ENCODE results near the gene ATG9A.

Gene ATG9A

DNA sequence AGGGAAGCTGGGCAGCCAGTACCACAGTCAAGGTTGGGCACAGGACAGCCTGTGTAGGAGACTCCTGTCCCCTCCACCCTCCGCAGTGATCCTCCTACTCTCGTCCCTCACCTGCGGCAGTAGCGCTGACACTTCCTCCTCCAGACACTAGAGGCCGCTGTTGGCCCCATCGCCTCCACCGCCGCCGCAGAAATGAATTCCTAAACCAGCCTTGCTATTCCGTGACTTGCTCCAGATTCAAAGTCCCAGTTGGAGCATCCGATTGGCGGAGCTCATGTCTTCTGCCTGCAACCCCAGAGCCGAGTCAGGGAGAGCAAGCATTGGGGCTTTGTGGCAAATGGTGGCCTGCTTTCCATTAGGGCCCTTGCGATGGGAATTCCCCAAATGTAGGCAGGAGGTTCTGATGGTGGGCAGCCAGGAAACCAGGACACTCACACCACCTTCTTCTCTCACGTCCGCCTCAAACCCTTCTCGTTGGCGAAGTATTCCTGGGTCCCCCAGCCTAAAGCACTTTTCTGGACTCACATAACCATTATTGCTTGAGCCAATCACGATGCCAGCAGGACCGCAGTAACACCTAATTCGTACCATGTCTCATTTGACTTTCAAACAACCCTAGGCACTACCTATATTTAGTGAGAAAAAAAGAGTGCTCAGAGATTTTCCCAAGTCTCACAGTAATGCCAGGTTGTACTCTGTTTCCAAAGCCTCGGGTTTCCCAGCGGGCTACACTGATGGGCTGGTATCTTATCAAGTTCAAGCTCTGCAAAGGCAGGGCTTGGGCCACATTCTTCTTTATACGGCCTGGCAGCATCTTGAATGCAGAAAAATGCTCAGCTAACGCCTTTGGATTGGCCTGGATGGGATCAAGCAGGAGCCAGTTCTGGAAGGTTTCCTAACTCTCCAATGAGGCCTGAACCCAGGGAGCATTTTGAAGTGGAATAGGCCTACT is 48.5 kb upstream of the ATG9A start:
- Histone ChIP-seq H3K4me3 (replicated peaks; ENCODE audit: insufficient read depth, low read length) (no peak overlapping the region), H3K27me3 (ENCODE audit: insufficient read depth, poor library complexity, severe bottlenecking) (no peaks in the 10 kb centered on the region), H3K27ac (replicated peaks) (no peak overlapping the region)
- TF ChIP-seq, protein P1, sequence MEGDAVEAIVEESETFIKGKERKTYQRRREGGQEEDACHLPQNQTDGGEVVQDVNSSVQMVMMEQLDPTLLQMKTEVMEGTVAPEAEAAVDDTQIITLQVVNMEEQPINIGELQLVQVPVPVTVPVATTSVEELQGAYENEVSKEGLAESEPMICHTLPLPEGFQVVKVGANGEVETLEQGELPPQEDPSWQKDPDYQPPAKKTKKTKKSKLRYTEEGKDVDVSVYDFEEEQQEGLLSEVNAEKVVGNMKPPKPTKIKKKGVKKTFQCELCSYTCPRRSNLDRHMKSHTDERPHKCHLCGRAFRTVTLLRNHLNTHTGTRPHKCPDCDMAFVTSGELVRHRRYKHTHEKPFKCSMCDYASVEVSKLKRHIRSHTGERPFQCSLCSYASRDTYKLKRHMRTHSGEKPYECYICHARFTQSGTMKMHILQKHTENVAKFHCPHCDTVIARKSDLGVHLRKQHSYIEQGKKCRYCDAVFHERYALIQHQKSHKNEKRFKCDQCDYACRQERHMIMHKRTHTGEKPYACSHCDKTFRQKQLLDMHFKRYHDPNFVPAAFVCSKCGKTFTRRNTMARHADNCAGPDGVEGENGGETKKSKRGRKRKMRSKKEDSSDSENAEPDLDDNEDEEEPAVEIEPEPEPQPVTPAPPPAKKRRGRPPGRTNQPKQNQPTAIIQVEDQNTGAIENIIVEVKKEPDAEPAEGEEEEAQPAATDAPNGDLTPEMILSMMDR (IDR thresholded peaks at IDR 0.05; ENCODE audit: insufficient read depth, low read length) = peak; percentile 97
- TF ChIP-seq, protein P2, sequence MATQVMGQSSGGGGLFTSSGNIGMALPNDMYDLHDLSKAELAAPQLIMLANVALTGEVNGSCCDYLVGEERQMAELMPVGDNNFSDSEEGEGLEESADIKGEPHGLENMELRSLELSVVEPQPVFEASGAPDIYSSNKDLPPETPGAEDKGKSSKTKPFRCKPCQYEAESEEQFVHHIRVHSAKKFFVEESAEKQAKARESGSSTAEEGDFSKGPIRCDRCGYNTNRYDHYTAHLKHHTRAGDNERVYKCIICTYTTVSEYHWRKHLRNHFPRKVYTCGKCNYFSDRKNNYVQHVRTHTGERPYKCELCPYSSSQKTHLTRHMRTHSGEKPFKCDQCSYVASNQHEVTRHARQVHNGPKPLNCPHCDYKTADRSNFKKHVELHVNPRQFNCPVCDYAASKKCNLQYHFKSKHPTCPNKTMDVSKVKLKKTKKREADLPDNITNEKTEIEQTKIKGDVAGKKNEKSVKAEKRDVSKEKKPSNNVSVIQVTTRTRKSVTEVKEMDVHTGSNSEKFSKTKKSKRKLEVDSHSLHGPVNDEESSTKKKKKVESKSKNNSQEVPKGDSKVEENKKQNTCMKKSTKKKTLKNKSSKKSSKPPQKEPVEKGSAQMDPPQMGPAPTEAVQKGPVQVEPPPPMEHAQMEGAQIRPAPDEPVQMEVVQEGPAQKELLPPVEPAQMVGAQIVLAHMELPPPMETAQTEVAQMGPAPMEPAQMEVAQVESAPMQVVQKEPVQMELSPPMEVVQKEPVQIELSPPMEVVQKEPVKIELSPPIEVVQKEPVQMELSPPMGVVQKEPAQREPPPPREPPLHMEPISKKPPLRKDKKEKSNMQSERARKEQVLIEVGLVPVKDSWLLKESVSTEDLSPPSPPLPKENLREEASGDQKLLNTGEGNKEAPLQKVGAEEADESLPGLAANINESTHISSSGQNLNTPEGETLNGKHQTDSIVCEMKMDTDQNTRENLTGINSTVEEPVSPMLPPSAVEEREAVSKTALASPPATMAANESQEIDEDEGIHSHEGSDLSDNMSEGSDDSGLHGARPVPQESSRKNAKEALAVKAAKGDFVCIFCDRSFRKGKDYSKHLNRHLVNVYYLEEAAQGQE (IDR thresholded peaks at IDR 0.05; ENCODE audit: insufficient replicate concordance, low read depth) = no peak
- TF ChIP-seq SPI1 (IDR thresholded peaks at IDR 0.05; ENCODE audit: borderline replicate concordance, low read depth) (peak; percentile 59; the same call in 1 of the 2 replicates), GABPA (IDR thresholded peaks at IDR 0.05; ENCODE audit: low read depth) (no peak), POLR2AphosphoS5 (IDR thresholded peaks at IDR 0.05; ENCODE audit: low read depth) (no peak)
- DNase-seq (ENCODE audit: low read depth in 1 of 2, low spot score in 1 of 2) = peak; percentile 39 to 61

DNA sequence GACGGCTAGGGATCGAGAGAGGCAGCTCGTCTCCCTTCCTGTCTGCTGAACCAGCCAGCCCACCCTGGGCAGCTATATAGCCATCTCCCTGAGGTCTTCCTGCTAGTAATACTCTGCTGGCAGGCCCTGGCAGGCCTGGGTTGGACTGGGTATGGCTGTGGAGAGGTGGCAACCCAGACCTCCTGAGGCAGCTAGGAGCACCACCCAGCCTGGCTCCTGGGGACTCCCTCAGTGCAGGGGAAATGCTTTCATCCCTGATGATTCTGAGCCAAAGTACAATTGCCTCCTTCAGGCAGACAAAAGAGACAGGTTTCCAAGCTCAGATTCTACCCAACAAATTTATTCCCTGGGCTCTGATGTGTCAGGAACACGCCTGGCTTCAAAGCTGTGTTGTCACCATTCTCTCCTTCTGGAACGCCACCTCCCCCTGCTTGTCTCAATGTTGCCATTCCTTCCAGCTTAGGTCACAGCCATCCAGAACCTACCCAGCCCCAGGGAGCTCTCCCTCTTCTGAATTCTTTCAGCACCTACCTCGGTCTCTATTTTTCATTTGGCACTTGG is 45.0 kb upstream of the ATG9A start:
- H3K27me3 ChIP-seq (ENCODE audit: insufficient read depth, poor library complexity, severe bottlenecking) = no peaks in the 10 kb centered on the region
- no peak overlapping the region for H3K27ac ChIP-seq (replicated peaks)
- no peak for DNase-seq (ENCODE audit: low read depth in 1 of 2, low spot score in 1 of 2)
- H3K4me3 ChIP-seq (replicated peaks; ENCODE audit: insufficient read depth, low read length) = no peak overlapping the region
- TF ChIP-seq, protein P2 (IDR thresholded peaks at IDR 0.05; ENCODE audit: insufficient replicate concordance, low read depth) = no peak
- TF ChIP-seq SPI1 (IDR thresholded peaks at IDR 0.05; ENCODE audit: borderline replicate concordance, low read depth) (no peak), GABPA (IDR thresholded peaks at IDR 0.05; ENCODE audit: low read depth) (no peak), POLR2AphosphoS5 (IDR thresholded peaks at IDR 0.05; ENCODE audit: low read depth) (no peak)
- TF ChIP-seq, protein P1 (IDR thresholded peaks at IDR 0.05; ENCODE audit: insufficient read depth, low read length) = no peak

DNA sequence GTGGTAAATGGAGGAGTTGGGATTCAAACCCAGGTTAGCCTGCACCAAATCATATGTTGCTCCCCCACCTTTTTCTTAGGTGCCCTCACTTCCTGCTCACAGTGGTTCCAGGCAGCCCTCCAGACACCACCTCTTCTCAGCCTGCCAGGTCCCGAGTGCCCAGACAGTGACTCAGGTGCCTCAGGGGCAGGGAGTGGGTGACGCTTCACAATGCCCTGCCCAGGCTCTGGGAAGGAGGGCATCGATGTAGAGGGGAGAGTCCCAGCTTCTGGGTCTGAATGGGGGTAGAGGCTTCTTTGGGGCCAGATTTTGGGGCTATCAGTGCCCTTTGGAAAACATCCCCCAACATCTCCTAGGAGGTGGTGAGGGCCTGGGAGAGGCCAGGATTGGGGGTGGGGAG is 44.5 kb upstream of the ATG9A start:
- no peak for DNase-seq (ENCODE audit: low read depth in 1 of 2, low spot score in 1 of 2)
- no peaks in the 10 kb centered on the region for H3K27me3 ChIP-seq (ENCODE audit: insufficient read depth, poor library complexity, severe bottlenecking)
- TF ChIP-seq SPI1 (IDR thresholded peaks at IDR 0.05; ENCODE audit: borderline replicate concordance, low read depth) = no peak
- no peak for TF ChIP-seq GABPA (IDR thresholded peaks at IDR 0.05; ENCODE audit: low read depth)
- TF ChIP-seq POLR2AphosphoS5 (IDR thresholded peaks at IDR 0.05; ENCODE audit: low read depth) = no peak
- TF ChIP-seq, protein P1 (IDR thresholded peaks at IDR 0.05; ENCODE audit: insufficient read depth, low read length) = no peak
- TF ChIP-seq, protein P2 (IDR thresholded peaks at IDR 0.05; ENCODE audit: insufficient replicate concordance, low read depth) = no peak
- H3K27ac ChIP-seq (replicated peaks) = no peak overlapping the region
- no peak overlapping the region for H3K4me3 ChIP-seq (replicated peaks; ENCODE audit: insufficient read depth, low read length)
